ENCODE measurements around the gene FRMD5.
A peak's percentile ranks its signal among the peaks of the same experiment; 100 is the strongest.

FRMD5 gene

DNA sequence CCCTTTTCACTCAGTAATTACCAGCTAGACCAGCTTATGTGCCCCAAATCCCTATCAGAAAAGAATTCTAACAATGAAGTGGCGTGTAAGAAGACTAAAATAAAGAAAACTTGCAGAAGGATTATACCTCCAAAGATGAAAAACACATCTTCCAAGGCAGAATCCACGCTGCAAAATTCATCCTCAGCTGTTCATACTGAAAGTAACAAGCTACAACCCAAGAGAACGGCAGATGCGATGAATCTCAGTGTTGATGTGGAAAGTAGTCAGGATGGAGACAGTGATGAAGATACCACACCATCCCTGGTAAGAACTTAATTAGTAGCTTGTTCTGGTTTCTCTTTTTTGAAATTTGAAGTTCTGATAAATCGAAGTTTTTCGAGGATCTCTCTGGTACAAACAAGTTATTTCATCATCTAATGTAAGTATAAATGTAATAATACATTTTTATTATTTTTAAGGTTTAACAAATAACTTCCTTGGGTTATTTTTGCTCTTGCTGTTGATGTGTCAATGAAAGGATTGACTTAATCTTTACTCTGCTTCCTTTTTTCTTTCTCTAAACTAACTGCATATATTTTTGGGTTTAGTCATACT lies 366.9 kb downstream of the FRMD5 start:
- TF ChIP-seq TAF1 (IDR thresholded peaks at IDR 0.05; ENCODE audit: borderline replicate concordance, insufficient read depth, low read length), result no peak
- TF ChIP-seq POLR2AphosphoS5 (IDR thresholded peaks at IDR 0.05; ENCODE audit: low read depth, low read length), result no peak
- TF ChIP-seq FOXP2 (optimal IDR thresholded peaks at IDR 0.05; ENCODE audit: borderline replicate concordance, extremely low read depth, extremely low read length, insufficient read depth), result no peak
- TF ChIP-seq SIN3A (IDR thresholded peaks at IDR 0.05; ENCODE audit: borderline replicate concordance, insufficient read depth, low read length), result no peak
- TF ChIP-seq, protein P1, sequence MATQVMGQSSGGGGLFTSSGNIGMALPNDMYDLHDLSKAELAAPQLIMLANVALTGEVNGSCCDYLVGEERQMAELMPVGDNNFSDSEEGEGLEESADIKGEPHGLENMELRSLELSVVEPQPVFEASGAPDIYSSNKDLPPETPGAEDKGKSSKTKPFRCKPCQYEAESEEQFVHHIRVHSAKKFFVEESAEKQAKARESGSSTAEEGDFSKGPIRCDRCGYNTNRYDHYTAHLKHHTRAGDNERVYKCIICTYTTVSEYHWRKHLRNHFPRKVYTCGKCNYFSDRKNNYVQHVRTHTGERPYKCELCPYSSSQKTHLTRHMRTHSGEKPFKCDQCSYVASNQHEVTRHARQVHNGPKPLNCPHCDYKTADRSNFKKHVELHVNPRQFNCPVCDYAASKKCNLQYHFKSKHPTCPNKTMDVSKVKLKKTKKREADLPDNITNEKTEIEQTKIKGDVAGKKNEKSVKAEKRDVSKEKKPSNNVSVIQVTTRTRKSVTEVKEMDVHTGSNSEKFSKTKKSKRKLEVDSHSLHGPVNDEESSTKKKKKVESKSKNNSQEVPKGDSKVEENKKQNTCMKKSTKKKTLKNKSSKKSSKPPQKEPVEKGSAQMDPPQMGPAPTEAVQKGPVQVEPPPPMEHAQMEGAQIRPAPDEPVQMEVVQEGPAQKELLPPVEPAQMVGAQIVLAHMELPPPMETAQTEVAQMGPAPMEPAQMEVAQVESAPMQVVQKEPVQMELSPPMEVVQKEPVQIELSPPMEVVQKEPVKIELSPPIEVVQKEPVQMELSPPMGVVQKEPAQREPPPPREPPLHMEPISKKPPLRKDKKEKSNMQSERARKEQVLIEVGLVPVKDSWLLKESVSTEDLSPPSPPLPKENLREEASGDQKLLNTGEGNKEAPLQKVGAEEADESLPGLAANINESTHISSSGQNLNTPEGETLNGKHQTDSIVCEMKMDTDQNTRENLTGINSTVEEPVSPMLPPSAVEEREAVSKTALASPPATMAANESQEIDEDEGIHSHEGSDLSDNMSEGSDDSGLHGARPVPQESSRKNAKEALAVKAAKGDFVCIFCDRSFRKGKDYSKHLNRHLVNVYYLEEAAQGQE (IDR thresholded peaks at IDR 0.05; ENCODE audit: insufficient read depth in 1 of 2, low read depth in 2 of 2, low read length in 2 of 2), result no peak

DNA sequence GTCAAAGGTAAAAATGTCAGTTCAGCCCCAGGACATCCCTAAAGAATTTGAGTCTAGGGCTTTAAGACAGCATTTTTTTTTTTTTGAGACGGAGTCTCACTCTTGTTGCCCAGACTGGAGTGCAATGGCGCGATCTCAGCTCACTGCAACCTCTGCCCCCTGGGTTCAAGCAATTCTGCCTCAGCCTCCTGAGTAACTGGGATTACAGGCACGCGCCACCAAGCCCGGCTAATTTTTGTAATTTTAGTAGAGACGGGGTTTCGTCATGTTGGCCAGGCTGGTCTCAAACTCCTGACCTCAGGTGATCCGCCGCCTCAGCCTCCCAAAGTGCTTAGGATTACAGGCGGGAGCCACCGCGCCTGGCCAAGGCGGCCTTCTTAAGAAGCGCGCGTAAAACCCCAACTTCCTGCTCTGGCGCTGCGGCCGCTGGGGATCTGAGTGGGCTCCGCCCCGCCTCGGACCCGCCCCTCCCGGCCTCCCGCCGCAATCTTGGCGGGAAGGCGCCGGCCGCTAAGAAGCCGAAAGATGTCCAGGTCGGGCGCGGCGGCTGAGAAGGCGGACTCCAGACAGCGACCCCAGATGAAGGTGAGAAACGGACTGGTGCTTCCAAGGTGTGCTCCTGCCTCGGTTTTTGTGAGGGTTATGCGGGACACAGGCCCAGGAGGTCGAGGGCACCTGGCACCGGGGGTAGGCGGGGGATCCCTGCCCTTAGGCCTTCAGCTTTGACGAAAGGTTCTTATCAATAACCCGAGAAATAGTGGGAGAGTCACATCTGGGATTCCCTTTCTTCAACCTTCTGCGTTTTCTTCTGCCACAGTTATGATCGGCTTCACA lies 368.3 kb downstream of the FRMD5 start, which contains the start of gene WDR76:
Gene WDR76, plus strand, starts transcription at position 495 of the 834 bp plus-strand sequence. Its CDS starts 31 bp downstream, at position 526.
- TF ChIP-seq, protein P1 (IDR thresholded peaks at IDR 0.05; ENCODE audit: insufficient read depth in 1 of 2, low read depth in 2 of 2, low read length in 2 of 2), result no peak
- no peak for TF ChIP-seq SIN3A (IDR thresholded peaks at IDR 0.05; ENCODE audit: borderline replicate concordance, insufficient read depth, low read length)
- TF ChIP-seq POLR2AphosphoS5 (IDR thresholded peaks at IDR 0.05; ENCODE audit: low read depth, low read length), result 0 out of 2 replicates have a peak, but pooled peaks have one; percentile 26

DNA sequence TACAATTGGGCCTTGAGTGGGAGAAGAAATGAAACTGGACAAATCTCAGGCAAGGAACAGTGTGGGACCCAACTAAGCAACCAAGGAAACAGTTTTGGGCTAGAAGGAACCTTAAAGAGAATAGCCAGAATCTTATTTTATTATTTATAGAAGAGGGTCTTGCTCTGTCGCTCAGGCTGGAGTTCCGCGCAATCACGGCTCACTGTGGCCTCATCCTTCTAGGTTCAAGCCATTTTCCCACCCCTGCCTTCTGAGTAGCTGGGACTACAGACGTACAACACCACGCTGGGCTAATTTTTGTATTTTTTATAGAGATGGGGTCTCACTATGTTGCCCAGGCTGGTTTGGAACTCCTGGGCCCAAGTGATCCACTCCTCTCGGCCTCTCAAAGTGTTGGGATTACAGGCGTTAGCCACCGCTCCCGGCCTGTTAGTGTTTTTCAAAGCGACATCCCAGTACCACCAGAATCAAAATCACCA lies 369.0 kb downstream of the FRMD5 start:
- TF ChIP-seq, protein P1 (IDR thresholded peaks at IDR 0.05; ENCODE audit: insufficient read depth in 1 of 2, low read depth in 2 of 2, low read length in 2 of 2), result no peak
- TF ChIP-seq POLR2AphosphoS5 (IDR thresholded peaks at IDR 0.05; ENCODE audit: low read depth, low read length), result no peak

DNA sequence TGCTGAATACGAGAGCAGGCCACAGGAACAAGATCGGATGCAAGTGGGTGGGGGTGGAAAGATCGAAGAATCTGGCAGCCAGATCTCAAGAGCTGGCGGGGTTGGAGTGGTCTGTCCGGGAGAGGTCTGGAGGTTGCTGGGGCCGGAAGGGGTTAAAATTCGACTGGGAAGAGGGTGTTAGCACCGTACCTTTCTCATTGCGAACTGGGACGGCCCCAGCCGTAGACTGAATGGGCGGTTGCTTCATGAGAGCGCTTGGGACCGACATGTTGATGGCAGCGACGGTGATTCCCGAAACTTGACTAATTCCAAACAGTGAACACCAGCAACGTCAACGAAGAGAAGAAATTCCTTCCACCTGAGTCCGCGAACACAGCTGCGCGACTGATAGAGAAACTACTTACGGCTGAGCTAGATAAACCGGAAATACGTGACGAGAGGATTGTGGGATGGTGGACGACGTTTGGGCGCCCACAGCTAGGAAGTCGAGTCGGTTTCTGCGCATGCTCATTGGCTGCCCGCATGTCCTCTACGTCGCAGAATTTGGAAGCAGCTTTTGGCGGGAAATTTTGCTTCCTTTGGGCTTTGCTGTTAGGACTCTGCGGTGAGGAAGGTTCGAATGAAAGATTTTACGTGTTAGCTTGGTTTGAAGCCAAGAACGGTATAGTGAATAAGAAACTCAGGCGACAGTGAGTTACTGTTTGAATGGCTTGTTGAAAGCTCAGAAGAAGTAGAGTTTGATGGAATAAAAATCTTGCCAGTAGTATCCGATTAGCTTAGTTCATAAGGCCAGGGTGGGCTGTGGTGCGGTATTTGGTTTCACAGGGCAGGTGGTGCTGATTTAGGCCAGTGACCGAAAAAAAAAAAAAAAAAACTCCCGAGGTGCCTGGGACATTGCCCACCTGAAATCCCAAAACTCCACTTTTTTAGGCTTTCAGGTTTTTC lies 370.5 kb downstream of the FRMD5 start, which contains the start of gene MFAP1:
Gene MFAP1, minus strand, starts transcription at position 389 of the 945 bp plus-strand sequence. Its CDS starts 121 bp downstream, at position 268.
- TF ChIP-seq FOXP2 (optimal IDR thresholded peaks at IDR 0.05; ENCODE audit: borderline replicate concordance, extremely low read depth, extremely low read length, insufficient read depth), result no peak
- peak; percentile 98 for TF ChIP-seq POLR2AphosphoS5 (IDR thresholded peaks at IDR 0.05; ENCODE audit: low read depth, low read length)
- TF ChIP-seq SIN3A (IDR thresholded peaks at IDR 0.05; ENCODE audit: borderline replicate concordance, insufficient read depth, low read length), result peak; percentile 92; the same call in 1 of the 2 replicates
- TF ChIP-seq TAF1 (IDR thresholded peaks at IDR 0.05; ENCODE audit: borderline replicate concordance, insufficient read depth, low read length), result peak; percentile 92; the same call in 1 of the 2 replicates

DNA sequence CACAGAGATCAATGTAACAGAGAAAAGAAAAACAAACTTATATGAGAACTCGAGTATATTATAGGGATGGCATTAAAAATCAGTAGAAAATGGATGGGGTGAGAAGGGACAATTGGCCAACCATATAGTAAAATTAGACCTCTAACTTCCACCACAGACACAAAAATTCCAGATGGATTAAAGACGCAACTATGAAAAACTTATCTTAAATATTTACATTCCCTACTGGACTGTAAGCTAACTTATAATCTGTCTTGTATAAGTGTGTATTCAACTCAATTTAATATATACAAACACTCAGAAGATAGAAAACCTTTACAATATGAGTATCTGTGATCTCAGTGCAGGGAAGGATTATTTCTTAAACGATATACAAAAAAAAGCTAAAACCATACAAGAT lies 373.6 kb downstream of the FRMD5 start:
- TF ChIP-seq, protein P1 (IDR thresholded peaks at IDR 0.05; ENCODE audit: insufficient read depth in 1 of 2, low read depth in 2 of 2, low read length in 2 of 2), result no peak

All from PFSK-1 (cell line).